IPS-20b (cell line): Measurements from ENCODE around the gene COX6A2.
"Not testable (repeated sequence)": the region's sequence is repeated elsewhere in the genome, so short reads cannot be mapped to it uniquely, and the experiment has no call there.

Experiments
- H3K27ac ChIP-seq: one replicate; pipeline ENCODE4 v1.5.1; 2013; ENCODE audit warnings: low read length
- H3K27me3 ChIP-seq: 2 replicates; pipeline ENCODE4 v1.6.1; 2013; ENCODE audit warnings: mild to moderate bottlenecking, low read length, inconsistent platforms; ENCODE audit not compliant: insufficient read depth
- H3K36me3 ChIP-seq: 2 replicates; pipeline ENCODE4 v1.6.1; 2013; ENCODE audit warnings: low read depth, mild to moderate bottlenecking, inconsistent platforms, low read length, moderate library complexity; ENCODE audit not compliant: insufficient read depth
- H3K4me1 ChIP-seq: 2 replicates; pipeline ENCODE4 v1.6.1; 2013; ENCODE audit warnings: mild to moderate bottlenecking, control low read depth, inconsistent platforms, low read length, moderate library complexity; ENCODE audit not compliant: insufficient read depth
- H3K4me3 ChIP-seq: 2 replicates; pipeline ENCODE4 v1.5.1; 2013; ENCODE audit warnings: mild to moderate bottlenecking, low read length, inconsistent platforms
- H3K9ac ChIP-seq: 2 replicates; pipeline ENCODE4 v1.6.1; 2013; ENCODE audit warnings: low read depth, mild to moderate bottlenecking, inconsistent platforms, low read length, moderate library complexity
- H3K9me3 ChIP-seq: 2 replicates; pipeline ENCODE4 v1.6.1; 2013; ENCODE audit warnings: mild to moderate bottlenecking, low read depth, low read length, inconsistent platforms; ENCODE audit not compliant: insufficient read depth

The COX6A2 gene

GRCh38 chr16:31451201-31451600, 23.0 kb upstream of the COX6A2 start:
- Histone ChIP-seq H3K4me3 (no peak overlapping the region), H3K27me3 (no peaks in the 10 kb centered on the region), H3K36me3 (no peaks in the 10 kb centered on the region), H3K27ac (no peak overlapping the region), H3K4me1 (peaks cover 21% of the 10 kb centered on the region), H3K9me3 (no peaks in the 10 kb centered on the region), H3K9ac (no peak overlapping the region)

- H3K27me3 ChIP-seq, H3K4me1 ChIP-seq, H3K9me3 ChIP-seq, H3K27ac ChIP-seq, H3K4me3 ChIP-seq, H3K9ac ChIP-seq, H3K36me3 ChIP-seq: not testable (repeated sequence)
Observed at GRCh38 chr16:31445931-31446330, 17.8 kb upstream of the COX6A2 start.

GRCh38 chr16:31441956-31442355, 13.8 kb upstream of the COX6A2 start:
- H3K27ac ChIP-seq: no peak overlapping the region
- H3K4me1 ChIP-seq: no peaks in the 10 kb centered on the region
- H3K36me3 ChIP-seq: no peaks in the 10 kb centered on the region
- H3K9ac ChIP-seq: no peak overlapping the region
- H3K27me3 ChIP-seq: no peaks in the 10 kb centered on the region
- H3K4me3 ChIP-seq: no peak overlapping the region
- H3K9me3 ChIP-seq: no peaks in the 10 kb centered on the region

- no peak overlapping the region for H3K4me3 ChIP-seq
- no peak overlapping the region for H3K27ac ChIP-seq
- H3K27me3 ChIP-seq: no peaks in the 10 kb centered on the region
- no peaks in the 10 kb centered on the region for H3K4me1 ChIP-seq
- H3K9me3 ChIP-seq: no peaks in the 10 kb centered on the region
- H3K9ac ChIP-seq: no peak overlapping the region
- no peaks in the 10 kb centered on the region for H3K36me3 ChIP-seq
Observed at GRCh38 chr16:31440516-31441184, 12.5 kb upstream of the COX6A2 start.

GRCh38 chr16:31439519-31439918, 11.4 kb upstream of the COX6A2 start:
- Histone ChIP-seq H3K36me3 (no peaks in the 10 kb centered on the region), H3K27ac (no peak overlapping the region), H3K4me3 (no peak overlapping the region), H3K27me3 (no peaks in the 10 kb centered on the region), H3K4me1 (no peaks in the 10 kb centered on the region), H3K9ac (no peak overlapping the region), H3K9me3 (no peaks in the 10 kb centered on the region)

- not testable (repeated sequence) for H3K4me1 ChIP-seq, H3K9ac ChIP-seq, H3K27ac ChIP-seq, H3K4me3 ChIP-seq, H3K36me3 ChIP-seq, H3K27me3 ChIP-seq, H3K9me3 ChIP-seq
Observed at GRCh38 chr16:31439023-31439422, 10.9 kb upstream of the COX6A2 start.

- Histone ChIP-seq H3K36me3 (no peaks in the 10 kb centered on the region), H3K27me3 (no peaks in the 10 kb centered on the region), H3K9ac (no peak overlapping the region), H3K27ac (no peak overlapping the region), H3K9me3 (no peaks in the 10 kb centered on the region), H3K4me1 (no peaks in the 10 kb centered on the region), H3K4me3 (no peak overlapping the region)
Observed at GRCh38 chr16:31438414-31438813, 10.3 kb upstream of the COX6A2 start.

- Histone ChIP-seq H3K36me3 (no peaks in the 10 kb centered on the region), H3K9ac (no peak overlapping the region), H3K27me3 (no peaks in the 10 kb centered on the region), H3K4me1 (no peaks in the 10 kb centered on the region), H3K9me3 (no peaks in the 10 kb centered on the region), H3K4me3 (no peak overlapping the region), H3K27ac (no peak overlapping the region)
Observed at GRCh38 chr16:31436221-31437045, 8.3 kb upstream of the COX6A2 start.

GRCh38 chr16:31435341-31436220, 7.4 kb upstream of the COX6A2 start:
- Histone ChIP-seq H3K27ac (no peak overlapping the region), H3K36me3 (no peaks in the 10 kb centered on the region), H3K9ac (no peak overlapping the region), H3K4me3 (no peak overlapping the region), H3K9me3 (no peaks in the 10 kb centered on the region), H3K4me1 (no peaks in the 10 kb centered on the region), H3K27me3 (no peaks in the 10 kb centered on the region)

- no peak overlapping the region for H3K27ac ChIP-seq
- no peaks in the 10 kb centered on the region for H3K9me3 ChIP-seq
- H3K4me3 ChIP-seq: no peak overlapping the region
- H3K36me3 ChIP-seq: no peaks in the 10 kb centered on the region
- no peaks in the 10 kb centered on the region for H3K4me1 ChIP-seq
- peaks cover 17% of the 10 kb centered on the region; the same call in 1 of the 2 replicates for H3K27me3 ChIP-seq
- H3K9ac ChIP-seq: no peak overlapping the region
Observed at GRCh38 chr16:31430380-31431052, 2.4 kb upstream of the COX6A2 start.

- Histone ChIP-seq H3K27me3 (peaks cover 17% of the 10 kb centered on the region; the same call in 1 of the 2 replicates), H3K9ac (no peak overlapping the region), H3K9me3 (no peaks in the 10 kb centered on the region), H3K4me3 (no peak overlapping the region), H3K36me3 (no peaks in the 10 kb centered on the region), H3K4me1 (no peaks in the 10 kb centered on the region), H3K27ac (no peak overlapping the region)
Observed at GRCh38 chr16:31429796-31430195, 1.6 kb upstream of the COX6A2 start.
